HL-60/S4 treated with phorbol 12-myristate 13-acetate at 8.2 ng/mL for 4 days and 3 days (cell line): Measurements from ENCODE around the gene PKHD1.

Source experiments
- in situ Hi-C: fragments of 300-500 bp; cut with MboI; formaldehyde crosslinking; loops from 2 replicates; pipeline ENCODE4 v1.15.0; 2022; ENCODE audit warnings: low sequenced_read_pairs

PKHD1 gene

DNA sequence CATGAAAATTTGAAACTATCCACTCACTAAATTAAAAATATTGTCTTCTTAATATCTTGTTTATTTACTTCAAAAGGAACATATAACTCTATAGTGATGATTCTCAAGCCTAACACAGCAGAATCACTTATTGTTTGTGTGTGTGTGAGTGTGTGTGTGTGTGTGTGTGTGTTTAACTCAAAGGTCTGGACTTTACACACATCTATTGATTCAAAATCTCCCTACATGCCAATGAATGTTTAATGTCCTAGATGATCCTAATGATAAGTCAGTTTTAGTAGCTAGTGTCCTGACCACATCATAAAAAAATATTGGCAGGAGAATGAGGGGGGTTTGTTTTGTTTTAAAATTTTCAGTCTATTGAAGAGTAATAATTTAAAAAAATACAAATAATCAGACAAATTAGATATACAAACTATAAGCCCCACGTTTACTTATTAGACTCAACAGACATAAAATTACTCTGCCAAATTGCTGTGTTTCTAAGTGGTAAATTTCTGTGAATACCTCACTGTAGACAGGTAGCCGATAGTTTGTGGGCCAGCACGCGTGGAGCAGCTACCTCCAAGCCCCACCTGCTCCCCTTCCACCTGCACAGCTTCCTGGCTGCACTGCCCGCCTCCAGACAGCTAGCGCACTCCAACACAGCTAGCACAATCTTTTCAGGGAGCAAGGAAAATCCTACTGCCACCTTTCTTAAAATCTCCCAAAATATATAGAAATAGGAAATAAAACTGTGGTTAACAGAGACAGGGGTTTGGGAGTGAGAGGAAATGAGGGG is 349.6 kb downstream of the PKHD1 start:
- in situ Hi-C loops, result no loop called here

DNA sequence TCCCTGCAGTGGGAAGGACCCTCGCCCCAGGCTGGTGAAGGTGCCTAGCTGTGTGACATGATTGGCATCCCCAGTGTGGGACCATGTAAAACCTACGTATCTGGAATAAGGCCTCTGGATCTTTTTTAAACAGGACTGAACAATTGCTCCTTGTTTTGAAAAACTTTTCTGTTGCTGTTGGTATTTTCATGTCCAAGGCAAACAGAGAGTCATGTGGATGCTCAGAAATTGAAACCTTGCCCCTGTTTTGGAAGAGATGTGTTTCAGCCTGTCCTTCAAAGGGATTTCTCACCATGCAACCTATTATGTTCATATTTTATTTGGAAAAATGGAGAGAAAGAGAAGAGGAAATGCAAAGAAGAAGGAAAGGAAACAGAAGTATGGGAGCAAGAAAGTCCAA is 362.3 kb downstream of the PKHD1 start:
- in situ Hi-C loops, result no loop called here

DNA sequence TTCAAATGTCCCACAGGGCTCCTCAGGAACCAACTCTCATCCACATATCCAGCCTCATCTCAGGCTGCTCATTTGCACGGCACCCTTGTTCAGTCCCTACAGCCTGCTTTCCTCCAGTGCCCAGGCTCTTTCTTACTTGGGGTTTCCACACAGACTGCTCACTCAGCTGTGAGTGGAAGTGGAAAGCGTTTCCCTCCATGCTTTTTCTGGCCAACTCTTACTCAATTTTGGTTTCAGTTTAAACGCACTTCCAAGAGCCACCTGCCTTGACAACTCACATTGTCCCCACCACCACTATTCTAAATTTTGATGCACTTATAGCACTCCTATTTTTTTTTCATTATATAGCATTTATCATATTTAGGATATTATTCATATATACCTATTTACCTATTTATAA is 367.1 kb downstream of the PKHD1 start:
- in situ Hi-C loops, result no loop called here

DNA sequence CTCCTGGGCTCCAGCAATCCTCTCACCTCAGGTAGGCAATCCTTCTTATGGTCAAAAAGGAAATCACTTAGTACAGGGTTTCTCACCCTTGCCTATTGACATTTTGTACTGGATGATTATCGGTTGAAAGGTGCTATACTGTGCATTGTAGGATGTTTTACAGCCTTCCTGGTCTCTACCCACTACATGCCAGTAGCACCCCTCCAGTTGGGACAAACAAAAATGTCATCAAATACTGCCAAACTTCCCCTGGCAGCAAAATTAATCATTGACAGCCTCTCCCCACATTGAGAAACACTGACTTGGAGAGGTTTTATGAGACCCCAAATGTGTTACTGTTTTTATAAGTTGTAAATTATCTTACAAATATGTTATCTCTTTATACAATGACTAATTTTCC is 368.1 kb downstream of the PKHD1 start:
- in situ Hi-C loops, result no loop called here

DNA sequence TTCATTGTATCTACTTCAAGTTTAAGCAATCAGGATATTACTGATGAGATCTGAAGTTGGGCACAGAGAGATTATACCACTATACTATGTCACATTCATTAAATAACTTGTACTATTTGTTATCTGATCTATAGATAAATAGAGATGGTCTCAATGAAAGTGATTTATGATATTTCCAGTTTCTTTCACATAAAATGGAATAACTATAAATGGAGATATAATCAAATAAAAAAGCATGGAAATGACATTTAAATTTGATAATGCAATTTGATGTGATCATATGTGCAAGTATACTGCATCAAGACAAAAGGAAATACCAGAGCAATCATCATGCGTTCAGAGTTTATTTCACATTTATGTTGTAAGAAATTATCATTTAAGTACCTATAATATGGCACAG is 368.9 kb downstream of the PKHD1 start:
- in situ Hi-C loops, result no loop called here

DNA sequence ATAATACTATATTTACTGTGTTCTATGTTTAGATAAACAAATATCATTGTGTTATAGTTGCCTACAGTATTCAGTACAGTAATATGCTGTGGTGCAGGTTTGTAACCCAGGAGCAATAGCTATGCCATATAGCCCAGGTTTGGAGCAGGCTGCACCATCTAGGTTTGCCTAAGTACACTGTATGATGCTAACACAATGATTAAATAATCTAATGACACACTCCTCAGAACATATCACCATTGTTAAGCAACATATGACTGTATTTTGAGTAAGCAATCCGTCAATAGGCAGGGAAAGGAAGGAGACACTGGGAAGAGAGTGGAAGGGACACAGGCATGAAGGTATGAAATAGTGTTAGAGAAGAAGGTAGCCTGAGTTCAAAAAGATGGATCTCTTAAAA is 369.9 kb downstream of the PKHD1 start:
- in situ Hi-C loops, result no loop called here

DNA sequence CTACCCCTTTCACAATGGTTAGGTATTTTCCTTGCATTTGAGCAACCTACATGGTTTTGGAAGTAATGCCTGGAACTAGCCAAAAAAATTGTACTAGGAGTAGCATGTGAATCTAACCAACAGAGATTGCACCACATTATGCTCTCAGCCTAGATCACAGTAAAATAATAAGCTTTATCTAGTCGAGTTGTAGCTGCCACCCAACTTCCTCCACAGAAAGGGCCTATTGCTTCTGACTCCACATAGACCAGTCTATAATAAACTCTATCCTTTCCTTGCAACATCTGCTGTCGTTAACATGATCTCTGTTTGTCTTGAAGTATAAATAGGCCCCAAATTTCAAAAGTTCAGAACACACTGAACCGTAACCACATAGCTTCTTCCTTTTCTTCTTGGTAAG is 375.5 kb downstream of the PKHD1 start:
- in situ Hi-C loops, result no loop called here

DNA sequence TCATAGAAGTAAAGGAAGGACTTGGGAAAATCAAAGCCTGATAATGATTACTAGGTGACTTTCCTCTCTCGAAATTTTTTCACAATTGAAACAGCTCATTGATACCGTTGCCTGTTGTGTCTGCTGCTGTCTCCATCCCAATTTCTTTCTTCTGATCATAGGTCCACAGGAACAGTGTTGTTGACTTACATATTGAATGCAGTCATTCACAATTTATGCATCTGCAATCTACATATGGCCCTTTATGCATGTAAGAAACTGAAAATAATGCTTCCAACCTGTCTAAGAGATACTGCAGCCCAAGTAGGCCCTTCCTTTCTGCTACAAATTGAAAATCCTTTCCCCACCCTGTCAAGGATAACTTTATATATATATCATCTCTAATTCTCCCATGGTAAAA is 381.3 kb downstream of the PKHD1 start:
- in situ Hi-C loops, result no loop called here

DNA sequence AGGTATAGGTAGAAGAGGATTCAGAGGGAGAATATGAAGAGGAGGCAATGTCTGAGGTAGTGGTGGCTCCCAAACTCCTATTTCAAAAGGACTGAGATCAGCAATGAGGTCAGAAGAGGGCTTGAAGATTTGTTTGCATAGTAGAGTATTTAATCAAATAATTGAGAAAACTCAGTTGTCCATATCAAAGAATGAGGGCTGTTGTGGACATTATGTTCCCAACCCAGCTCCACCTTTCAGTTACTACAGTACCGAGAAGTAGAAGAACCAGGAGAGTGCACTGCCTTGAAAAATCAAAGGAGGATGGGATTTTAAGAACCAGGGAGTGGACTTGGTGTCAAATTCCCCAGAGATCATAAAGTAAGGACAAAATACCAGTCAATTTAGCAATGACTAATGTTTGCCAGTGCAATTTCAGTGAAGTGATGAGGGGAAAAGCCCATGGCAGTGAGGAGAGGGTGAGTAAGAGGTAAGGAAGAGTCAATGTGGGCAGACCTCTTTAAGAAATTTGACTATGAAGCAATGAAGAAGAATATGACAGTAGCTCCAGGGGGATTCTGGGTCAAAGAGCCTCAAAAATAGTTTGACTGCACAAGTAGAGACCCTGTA is 382.4 kb downstream of the PKHD1 start:
- in situ Hi-C loops, result no loop called here

DNA sequence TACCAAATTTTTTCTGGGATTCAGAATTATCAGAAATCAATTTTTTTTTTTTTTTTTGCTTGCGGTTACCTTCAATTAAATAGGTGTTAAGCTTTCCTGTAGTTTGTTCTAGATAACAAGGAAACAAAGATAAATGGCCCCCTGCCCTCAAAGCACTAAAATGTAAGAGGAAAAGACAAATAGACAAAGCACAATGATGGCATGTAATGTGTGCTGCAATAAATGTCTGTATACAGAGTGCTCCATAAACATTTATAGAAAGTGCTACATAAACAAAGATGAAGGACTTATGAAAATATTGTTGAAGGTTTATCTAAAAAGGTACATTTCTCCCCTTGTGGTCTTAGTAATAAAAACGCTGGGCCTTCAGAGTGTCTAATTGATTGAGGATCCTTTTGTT is 384.6 kb downstream of the PKHD1 start:
- in situ Hi-C loops, result no loop called here

DNA sequence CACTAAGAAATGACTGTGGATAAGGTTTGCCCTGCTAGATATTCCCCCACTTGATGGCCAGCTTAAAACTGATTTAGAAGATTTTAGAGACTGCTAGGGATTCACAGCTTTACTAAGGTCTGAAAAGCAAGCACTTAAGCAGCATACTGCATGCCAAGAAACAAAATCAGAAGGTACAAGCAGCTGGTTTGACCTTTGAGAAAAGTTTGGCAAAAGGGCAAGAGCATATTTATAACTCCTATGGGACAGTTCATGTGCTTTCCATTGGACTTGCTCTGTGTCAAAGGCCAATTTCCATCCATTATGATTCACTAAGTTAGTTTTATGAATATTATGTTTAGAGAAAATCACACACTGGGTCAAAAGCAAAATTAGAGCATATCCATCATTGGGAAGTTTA is 402.8 kb downstream of the PKHD1 start:
- in situ Hi-C loops, result no loop called here

DNA sequence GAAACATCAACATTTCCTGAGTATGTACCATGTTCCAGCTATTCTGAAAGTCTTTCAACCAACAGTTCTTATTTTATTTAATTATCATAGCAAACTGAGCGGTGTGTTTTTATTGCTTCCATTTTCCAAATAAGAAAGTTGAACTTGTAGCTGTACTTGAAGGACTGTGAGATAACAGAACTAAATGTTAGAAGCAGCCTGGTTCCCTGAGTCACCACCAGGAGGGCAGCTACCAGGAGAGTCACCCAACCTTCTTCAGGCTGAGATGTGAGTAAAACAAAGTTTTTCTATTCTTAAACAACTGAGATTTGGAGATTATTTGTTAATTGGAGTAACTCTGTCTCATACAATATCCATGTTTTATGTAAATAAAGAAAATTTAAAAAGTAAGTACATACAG is 403.4 kb downstream of the PKHD1 start:
- in situ Hi-C loops, result no loop called here

DNA sequence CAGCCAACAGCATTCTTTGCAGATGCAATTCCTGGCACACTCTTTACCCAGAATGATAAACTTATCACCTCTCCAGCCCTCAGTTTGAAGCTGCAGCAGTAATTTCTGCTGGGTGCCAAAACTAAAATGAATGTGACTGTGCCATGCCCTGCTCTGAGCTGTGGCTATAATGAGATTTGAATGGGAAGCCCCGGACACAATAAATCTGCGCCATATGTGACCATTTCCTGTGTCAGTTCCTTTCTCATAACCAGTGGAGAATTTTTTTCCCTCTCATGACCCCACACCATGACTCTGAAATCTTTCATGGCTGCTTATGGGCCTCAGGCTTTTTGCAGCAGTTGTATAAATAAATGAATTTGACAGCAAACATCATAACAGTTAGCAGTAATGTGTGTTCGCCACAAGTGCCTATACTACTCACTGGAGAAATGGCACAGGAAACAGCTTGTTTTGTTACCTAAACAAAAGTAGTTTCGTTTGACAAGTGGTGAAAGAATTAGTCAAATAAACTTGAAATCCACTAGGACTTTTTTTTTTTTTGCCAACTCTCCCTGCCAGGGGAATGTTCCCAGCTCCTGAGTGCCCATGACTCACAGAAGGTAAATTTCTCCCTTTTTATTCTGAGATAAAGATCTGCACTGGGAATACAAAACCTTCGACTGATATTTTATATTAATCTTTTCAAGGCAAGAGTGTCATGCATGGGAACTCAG is 408.4 kb downstream of the PKHD1 start:
- in situ Hi-C loops, result no loop called here

DNA sequence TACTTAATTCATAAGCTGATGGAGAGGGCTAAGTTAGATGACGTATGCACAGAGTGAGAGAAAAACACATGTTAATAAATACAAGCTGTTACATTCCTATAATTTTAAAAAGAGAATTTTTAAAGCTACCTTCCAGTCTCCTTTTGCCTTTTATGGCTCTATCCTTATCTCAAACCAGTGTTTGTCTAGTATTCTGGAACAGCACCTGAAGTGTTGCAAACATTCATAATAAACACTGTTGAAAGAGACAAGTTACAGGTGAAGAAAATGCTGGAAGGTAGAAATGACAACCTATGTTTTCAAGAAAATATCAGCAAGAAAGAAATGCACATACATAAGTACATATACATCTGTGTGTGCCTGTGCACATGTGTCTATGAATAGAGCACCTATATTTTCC is 409.1 kb downstream of the PKHD1 start:
- in situ Hi-C loops, result no loop called here

DNA sequence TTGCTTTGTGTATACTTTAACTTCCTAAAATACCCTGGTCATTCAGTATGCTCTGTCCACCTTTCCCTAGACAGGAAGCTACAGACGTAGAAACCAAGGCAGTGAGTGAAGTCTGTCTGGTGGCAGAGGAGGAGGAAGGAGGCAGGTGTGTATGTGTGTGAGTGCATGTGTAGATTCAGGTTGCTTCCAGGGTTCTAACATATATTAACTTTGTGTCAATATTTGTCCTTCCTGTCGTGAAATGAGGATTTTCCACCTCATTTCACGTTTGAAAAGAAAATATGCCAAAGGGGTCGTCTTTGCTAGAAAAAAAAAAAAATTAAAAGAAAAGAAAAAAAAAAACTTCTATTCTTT is 411.5 kb downstream of the PKHD1 start:
- in situ Hi-C loops, result no loop called here

DNA sequence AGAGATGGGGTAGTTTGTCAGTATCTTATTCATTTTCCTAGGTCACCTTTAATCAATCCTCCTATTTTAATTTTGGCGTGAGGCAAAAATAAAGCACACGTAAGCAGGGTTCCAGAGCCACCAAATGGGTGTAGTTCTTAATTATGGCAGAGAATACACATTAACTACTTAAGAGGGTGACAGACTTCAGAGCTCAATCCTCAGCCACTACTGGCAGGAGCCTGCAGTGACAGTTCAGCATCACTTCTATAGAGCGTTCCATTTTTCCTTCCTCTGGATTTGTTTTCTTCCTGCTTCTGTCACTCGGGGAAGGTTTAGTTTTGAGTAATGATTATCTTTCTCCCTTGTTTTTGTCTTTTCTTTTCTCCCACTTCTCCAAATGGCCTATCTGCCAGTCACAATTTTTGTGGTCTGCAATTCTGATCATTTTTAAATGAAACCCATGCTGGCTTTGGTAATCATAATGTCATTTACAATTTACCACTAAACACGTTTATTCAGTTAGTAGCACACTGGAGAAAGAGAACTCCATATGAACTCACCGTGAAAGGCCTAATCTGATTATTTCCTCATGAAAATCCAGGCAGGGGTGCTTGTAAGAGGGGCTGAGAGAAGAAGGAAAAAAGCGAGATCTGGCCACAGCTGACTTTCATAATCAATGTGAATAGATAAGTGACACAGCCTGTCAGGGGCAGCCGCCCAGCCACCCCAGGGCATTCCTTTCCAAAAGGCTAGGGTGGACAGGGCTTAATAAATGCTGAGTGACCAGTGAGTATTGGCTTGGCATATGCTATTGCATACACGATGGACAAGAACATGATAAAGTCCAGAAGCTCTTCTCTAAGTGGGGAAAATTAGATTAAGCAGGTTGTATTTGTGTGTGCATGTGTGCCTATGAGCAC is 412.1 kb downstream of the PKHD1 start:
- in situ Hi-C loops, result no loop called here

DNA sequence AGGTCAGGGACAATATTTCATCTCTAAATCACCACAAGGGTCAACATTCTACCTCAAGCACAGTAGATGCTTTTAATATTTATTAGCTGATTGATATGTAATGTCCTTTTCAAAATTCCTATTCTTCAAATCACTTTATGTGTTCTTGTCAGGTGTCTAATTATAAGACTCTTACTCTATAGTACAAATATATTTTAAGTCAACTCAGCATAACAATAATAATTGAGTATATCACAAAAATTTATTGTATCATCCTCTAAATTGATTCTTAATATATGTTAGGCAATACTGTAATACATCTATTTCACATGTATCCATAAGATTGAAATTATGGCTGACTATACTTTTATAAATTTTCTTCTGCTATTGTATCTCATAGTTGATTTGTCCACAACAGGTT is 423.9 kb downstream of the PKHD1 start:
- in situ Hi-C loops, result no loop called here

DNA sequence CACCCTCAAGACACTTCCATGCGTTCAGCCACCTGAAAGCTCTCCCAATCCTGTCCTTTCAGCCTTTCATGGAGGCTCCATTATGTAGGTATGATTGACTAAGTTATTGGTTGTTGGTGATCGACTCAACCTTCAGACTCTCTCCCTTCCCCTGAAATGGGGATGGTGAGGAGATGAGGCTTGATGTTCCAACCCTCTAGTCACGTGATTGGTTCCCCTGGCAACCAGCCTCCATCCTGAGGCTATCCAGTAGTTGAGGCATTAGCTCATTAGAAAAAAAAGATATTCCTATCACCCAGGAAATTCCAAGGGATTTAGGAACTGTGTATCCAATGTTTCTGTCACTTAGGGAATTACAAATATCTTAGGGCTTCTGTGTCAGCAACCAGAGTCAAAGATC is 426.6 kb downstream of the PKHD1 start:
- in situ Hi-C loops, result no loop called here

DNA sequence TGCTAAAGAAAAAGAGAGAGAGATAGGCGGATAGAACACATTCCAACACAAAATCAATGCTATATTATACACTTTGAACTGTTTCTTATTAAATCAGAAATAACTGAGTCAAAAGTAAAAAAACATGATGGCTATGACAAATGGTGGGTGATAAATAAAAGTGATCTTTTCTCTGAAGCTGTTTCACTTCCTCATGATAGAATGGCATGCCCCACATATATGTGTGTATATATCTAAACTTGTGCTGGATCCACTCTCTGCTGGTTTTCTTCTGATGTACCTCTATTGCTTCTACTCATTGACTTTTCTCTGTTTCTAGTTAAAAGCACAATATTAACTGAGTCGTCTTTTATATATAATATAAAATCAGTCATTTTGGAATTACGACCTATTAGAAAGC is 429.9 kb downstream of the PKHD1 start:
- in situ Hi-C loops, result no loop called here

DNA sequence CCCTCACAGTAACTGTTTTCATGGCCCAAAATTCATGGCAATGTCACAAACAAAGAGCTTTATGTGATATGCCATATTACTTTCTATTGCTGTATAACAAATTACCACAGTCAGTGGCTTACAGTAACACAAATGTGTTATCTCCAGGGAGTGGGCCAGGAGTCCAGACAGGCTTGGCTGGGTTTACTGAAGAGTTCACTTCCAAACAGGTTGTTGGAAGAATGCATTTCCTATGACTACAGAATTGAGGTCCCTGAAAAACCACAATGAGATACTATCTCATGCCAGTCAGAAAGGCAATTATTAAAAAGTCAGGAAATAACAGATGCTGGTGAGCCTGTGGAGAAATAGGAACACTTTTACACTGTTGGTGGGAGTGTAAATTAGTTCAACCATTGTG is 431.9 kb downstream of the PKHD1 start:
- in situ Hi-C loops, result no loop called here

DNA sequence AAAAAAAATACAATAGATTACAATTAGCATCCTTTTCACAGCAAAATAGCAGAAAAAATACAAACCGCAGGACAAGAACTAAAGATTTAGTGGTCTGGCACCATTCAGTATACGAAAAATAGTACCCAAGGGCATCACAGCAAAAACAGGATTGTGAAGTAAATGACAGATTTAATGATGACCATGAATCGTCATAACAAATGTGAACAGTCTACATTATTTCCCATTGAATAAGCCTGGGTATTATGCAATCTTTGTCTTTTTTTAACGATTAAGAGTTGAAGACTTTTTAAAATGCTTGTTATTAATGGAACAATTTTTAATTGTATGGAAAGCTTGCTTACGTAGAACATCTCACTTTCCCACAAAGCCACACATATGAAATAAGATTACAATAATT is 432.8 kb downstream of the PKHD1 start:
- in situ Hi-C loops, result no loop called here
